Measurements from ENCODE around the gene TRIM3.

Gene TRIM3

DNA sequence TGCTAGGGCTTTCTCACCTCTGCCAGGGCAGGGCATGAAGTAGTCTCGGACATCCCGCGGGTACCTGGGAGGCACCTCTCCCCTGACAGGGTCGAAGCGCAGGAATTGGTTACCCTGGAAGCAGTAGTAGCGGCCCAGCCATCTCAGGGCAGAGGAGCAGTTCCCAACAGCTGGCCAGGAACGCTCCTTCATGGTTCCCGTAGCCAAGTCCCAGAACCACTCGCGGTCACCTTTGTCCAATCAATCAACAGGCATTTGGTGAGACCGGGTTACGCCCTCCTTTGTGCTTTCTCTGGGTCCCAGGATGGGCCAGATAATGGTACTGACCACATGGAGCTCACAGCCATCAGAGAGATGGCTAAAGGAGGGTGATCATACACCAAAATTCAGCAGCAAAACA, 36.3 kb downstream of the TRIM3 start:
- no peak for DNase-seq

DNA sequence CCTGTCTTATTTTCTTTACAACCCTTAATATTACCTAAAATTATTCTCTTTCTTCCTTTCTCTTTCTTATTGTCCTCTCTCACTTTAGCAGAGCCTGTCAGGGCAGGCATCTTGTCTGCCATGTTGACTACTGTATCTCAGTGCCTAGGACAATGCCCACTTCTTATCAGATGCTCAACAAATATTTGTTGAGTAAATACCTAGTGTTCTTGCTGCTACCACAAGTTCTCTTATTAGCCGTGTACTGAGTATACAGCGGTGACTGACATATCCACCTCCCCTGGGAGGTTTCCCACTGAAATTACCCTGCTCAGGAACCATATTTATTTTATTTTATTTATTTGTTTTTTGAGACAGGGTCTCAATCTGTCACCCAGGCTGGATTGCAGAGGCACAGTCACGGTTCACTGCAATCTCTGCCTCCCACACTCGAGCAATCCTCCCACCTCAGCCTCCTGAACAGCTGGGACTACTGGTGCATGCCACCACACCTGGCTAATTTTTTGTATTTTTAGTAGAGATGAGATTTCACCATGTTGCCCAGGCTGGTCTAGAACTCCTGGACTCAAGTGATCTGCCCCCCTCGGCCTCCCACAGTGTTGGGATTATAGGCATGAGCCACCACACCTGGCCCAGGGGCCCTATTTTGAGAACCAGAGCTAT, 39.6 kb downstream of the TRIM3 start:
- DNase-seq = no peak

DNA sequence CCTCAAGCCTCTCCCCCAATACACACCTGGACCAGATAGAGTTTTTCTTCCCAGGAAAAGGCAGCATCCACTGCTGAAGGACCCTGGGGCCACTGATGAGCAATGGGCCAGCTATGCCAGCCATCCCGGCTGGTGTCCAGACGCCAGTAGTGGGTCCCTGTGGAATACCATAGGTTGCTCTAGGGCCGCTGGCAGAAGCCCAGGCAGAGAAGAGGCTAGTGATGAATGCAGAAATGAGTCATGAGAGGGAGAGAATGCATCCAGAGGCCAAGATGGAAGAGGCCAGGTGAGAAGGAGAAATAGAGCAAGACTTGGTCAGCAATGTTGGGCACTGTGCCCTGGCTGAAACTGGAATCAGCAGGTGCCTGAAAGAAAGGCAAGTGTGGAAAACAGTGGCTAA, 41.9 kb downstream of the TRIM3 start:
- no peak for DNase-seq

DNA sequence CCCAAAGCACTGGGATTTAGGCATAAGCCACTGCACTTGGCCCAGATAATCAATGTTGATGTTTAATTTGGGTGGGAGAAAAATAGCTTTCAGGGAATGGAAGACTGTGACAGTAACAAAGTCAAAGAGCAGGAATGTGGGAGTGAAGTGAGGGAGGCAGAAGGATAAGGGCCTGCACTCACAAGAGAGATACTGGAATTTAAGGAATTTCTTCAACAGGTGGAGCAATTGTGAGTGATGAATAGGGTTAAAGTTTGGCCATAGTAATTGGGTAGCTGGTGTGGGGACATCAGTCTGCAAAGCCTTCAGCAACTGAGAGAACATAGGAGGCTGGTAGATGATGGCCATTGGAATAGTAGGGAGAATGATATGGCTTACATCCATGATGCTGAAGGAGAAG, 46.2 kb downstream of the TRIM3 start:
- no peak for DNase-seq

DNA sequence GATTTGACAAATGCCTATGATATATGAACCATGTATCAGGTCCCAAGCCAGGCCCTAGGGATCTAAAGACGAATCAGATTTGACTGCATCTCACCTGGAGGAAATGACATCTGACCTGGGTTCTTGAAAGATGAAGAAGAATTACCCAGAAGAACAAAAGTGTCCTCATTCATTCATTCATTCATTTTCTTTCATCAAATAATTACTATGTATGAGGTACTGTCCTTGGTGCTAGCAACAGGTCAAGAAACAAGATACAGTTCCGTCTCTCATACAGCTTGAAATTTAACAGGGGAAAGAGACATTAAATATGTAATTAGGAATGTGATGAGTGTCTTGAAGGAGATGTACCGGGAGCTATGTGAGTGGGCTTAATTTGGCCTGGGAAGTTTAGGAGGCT, 53.1 kb downstream of the TRIM3 start:
- DNase-seq = no peak

DNA sequence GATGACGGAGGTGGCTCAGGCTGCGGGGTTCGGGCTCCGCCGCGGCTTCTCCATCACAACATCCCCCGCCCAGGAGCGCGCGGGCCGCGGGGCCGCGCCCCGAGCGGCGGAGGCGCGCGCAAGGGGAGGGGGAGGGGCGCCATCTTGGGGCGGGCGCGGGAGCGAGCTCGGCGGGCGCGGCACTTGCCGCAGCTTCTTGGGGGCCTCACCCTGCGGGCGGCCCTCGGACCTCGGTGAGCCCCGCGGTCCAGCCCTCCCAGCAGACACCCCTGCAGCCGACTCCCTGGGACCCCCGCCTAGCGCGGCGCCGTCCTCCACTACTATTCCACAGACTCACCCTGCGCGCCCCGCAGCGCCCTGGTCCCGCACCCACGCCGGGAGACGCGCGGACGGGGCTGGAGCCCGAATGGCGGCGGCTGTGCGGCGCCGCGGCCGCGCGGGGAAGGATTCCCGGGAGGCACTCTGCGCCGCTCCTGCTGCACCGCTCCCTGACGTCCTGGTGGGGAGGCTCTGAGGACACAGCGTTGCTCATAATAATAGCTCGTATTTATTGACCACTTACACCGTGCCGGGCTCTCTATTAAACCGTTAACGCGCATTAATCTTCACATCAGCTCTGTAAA, 54.6 kb downstream of the TRIM3 start, which contains the start of gene APBB1:
Gene APBB1 (minus strand): TSS at position 86 of the 623 bp plus-strand sequence. CDS start 7,747 bp downstream, outside the sequence.
- peak; percentile 53 to 72 (median 61) for DNase-seq

DNA sequence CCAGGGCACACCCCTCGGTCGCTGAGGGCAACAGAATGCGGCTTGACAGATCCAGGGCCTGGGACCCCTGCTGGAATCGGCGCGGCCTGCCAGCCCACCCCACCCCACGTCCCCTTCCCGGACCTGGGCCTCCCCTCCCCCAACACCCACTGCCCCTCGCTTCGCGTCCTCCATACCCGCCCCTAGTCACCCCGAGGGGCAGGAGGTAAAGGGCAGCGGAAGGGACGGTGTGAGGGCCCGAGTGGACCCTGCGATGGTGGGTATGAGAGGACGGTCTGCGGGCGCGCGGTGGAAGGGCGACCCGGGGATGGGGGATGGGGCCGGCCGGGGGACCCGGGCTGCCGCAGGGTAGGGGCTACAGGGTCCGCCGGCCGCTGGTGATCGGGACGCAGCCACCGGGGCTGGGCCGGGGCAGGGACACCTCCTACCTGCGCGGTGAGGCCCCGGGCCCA, 55.2 kb downstream of the TRIM3 start:
- no peak for DNase-seq

DNA sequence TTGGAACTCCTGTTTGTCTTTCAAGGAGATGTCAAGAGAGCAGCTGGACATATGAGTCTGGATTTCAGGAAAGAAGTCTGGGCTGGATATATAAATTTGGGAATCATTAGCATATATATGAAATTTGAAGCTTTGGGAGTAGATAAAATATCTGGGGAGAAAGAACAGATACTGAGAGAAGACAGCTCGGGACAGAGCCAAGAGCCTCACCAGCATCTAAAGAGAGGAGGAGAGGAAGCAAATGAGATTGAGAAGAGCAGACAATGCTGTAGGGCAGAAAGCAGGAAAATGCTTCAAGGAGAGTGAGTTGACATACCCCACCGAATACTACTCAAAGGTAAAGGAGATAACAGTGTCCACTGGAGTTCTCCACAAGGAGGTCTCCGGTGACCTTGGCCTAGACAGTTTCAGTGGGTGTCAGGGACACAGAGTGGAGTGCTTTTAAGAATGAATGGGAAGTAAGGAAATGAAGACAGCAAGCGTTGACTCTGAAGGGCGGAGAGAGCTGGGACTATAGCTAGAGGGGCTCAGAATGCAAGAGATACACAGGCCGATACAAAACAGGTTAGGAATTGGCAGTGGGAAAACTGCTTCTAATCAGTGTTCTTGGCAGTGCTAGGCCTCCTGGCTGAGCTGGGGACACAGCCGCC, 55.7 kb downstream of the TRIM3 start:
- DNase-seq = no peak

DNA sequence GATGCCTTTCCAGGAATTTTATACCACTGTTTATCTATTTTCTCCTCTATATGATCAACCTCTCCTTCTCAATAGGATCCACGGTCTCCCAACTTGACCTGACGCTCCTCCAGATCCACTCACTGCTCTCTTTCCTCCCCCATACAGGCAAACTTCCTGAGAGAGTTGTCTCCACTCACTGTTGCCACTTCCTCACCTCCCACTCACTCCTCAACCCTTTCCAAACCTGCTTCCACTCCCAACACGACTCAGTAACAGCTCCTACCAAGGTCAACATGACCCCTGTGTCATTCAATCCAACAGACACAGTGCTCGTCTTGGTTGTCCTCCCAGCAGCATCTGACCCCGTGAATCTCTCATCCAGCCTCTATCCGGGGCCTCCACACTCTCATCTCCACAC, 57.9 kb downstream of the TRIM3 start:
- no peak for DNase-seq

DNA sequence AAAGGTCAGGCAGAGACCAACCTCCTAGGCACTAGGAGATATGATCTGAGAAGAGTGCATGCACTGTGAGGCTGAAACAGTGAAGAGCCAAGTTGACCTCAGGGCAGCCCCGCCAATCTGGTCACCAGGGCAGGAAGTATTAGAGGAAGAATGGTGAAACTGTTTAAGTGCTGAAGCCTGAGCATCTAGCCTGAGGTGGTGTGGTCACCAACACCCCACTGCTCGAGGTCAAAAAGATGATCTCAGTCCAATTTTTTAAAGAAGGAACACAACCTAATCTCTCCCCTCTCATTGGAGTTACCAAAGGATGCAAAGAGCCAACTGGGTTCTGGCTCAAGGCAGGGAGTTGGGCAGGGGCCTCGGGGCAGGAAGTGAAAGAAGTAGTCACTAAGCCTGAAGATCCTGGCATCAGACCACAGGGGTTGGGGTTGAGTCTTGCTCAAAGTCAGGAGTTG, 58.8 kb downstream of the TRIM3 start:
- DNase-seq = peak in 1 of 5 donors; percentile 45

DNA sequence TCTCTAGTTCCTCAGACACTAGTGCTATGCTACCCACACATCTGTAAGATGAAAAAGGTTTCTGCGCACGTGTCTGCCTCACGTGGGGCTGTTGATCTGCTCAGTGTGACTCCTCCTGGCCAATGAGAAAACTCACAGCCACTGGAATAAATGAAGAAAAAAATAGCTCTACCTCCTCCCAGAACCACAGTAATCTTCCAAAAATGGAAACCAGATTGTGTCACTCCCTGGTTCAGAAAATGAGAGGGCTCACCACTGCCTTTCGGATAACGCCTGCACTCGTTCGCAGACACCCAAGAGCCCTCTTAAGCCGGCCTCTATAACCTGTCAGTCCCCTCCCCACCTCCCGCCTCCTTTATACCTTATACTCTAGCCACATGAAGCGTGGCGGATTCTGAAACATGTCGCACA, 59.9 kb downstream of the TRIM3 start:
- peak in 4 of 5 donors; percentile 46 to 65 (median 55) for DNase-seq

DNA sequence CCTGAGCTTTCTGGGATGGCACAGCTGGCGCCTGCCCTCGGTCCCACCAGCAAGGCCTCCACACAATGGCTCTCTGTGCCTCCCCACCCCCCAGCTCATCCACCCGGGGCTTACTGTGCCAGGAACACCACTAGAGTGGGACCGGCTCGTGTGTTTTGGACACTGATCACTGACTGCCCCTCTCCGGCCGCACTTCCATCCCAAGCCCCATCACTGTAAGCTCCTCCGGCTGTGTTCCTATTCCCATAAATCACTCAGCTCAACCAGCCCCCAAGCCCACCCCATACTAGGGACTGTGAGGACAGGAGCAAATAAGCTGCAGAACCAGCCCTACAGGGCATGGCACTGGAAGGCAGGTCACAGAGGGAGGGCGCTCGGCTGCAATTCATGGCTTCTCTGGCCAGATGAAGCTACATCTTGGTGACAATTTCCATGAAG, 62.1 kb downstream of the TRIM3 start:
- no peak for DNase-seq

DNA sequence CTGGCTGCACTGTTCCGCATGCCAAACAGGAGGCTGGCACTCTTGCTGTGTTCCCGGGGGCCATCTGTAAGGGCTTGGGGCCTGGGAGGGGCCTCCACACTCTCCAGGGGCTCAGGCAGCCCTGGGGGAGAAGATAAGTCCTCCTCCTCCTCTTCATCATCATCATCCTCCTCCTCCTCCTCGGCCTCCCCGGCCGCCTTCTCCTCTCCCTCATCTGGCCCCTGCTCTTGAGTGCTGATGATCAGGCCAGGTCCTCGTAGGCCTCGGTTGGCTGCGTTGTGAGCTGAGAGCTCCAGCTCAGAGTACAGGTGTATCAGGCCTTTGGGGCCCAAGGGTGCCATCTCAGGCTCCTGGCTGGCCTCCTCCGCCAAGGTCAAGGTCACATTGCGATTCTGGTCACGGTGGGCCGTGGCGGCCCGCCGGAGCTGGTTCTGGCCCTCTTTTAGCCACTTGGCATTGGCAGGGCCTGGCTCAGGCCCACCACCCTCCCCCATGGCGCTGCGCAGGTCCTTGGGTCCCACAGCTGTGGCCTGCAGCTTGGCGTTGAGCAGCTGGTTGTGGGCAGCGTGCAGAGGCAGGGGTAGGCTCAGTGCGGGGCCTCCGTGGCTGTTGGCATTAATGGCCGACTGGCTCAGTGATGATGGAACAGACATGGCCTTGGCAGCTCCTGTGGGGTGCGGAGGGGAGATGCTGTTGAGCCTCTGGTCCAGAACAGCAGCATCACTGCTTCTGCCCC, 62.9 kb downstream of the TRIM3 start:
- no peak for DNase-seq

DNA sequence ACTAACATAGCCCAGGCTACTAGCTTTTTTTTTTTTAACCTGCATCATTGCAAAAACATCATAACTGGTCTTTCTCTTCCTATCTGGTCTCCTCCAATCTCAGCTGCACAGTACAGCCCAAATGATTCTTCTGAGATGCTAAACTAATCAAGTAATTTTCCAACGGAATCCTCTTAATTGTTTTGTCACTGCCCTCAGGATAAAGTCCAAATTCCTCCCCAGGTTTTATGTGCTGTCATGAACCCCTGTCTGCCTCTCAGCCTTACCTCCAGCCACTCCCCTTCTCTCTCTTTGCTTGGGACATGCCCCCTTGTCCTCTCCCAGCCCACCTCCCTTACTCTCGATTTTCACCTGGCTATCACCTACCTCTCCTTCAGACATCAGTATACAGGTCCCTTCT, 67.4 kb downstream of the TRIM3 start:
- DNase-seq = no peak

DNA sequence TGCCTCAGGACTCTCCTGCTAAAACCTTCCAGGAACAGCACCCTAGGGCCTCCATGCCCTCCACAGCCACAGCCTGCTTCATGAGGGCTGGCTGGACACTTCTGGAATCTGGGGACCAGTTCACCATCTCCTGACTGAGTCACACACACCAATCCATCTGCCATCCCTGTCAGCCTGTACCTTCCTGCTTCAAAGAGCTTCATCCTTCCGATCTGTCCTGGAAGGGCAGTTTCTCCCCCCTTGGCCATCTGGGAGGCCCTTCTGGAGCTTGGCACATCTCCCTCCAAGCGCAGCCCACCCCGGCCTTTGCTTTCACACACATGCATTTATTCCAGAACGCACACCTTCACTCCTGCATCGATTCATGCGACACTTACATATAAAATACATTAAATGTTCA, 67.9 kb downstream of the TRIM3 start:
- DNase-seq = no peak

DNA sequence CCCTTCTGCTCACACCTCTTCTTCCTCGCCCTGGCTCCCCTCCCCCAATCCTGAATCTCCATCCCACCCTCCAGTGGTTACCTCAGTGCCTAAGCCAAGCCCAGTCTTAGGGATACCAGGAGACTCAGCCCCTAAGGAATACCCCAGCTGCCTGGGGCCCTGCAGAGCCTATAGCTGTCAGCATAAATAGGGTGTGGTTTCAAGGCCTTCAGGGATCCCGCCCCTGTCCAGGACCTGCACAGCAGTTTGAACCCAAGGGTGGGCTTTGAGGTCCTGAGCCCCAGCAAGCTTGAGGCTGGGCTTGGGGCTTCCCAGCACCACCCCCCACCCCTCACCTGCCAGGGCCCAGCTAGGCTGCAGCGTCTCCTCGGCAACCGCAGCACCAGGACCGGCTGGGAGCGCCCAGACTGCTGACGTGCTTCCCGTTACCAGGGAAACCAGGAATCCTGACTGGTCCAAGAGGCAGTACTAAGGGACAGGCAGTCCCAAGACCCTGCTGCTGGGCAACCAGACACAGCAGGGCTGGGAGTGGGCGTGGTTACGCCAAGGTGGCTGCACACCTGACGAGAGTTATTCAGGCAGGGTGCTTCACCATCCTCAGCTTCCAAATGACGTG, 68.6 kb downstream of the TRIM3 start:
- DNase-seq = no peak

DNA sequence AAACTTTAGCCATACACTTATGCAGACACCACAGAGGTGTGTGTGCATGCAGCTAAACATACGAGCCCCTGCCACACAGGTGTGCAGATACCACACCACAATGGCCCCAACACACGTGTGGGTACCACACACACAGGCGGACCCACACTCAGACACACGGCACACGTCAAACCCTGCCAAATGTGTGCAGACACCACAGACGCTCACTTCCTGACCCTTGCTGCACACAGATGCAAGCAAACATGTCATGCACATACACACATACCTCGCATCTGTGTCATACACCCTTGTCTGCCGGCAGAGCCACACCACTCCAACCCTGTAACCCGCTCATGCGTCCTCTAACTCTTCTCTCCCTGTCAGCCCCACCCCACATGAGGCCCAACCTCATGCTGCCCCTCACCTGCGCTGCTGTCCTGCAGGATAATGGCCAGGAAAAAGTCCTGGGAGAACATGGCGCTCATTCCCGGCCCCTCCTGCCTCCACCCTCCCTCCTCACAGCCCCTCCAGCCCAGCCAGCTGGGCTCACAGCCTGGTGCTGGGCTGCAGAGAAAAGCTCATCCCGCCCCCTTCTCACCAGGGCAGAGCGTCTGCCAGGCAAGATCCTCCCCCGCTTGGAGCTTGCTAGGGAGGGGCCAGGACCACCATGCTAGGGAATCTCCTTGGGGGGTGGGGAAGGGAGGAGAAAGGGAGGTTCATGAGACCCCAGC, 69.2 kb downstream of the TRIM3 start:
- DNase-seq = peak in 1 of 5 donors; percentile 22

DNA sequence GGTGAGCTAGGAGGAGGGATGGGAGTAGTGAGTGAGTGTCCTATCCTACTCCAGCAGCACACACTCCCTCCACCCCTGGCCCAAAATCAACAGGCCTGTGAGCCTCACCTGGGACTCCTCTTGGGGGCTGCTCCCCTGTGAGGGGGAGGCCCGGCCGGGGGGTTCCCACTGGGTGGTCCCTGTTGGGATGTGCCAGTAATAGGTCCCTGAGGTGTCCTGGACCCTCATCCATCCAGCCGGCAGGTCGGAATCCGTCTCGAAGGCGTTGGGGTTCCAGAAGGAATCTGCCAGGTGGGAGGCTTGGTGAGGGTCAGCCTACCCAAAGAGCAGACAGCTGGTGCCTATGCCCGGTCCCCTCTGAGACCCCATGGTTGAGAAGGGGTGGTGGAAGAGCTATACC, 70.2 kb downstream of the TRIM3 start:
- no peak for DNase-seq

DNA sequence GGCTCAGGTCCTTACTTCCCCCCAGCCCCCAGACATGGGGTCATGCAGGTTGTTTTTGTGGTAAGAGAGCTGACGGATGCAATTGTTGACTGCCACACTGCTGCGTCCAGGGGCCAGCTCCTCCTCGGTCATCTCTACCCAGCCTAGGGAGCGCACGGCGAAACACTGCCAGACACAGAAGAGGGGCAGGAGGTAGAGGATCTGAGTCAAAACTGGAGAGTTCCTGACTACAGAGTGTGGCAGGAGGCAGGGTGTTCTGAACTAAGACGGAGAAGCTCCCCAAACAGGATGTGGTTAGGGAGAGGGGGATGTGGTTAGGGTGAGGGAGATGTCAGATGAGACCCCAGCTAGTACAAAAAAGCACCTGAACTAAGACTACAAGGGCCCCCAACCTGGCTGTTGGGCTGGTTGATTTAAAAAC, 71.2 kb downstream of the TRIM3 start:
- peak; percentile 42 to 91 (median 63) for DNase-seq

DNA sequence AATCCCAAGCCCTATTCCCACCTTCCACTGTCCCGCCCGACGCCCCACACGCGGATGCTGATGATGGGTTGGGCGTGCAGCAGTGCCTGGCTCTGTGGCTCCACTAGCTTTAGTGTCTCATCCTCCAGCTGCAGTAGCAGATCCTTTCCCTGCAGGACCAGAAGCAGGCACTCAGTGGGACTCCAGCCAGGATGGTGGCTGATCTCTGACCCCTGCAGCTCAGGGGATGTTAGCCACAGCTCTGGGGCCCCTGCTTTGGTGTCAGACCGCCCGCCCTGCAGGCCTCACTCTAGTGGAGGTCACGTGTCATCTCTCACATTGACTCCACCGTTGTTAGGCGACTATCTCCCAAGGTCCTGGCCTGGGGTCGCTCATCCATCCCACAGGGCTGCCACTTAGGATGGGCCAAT, 71.7 kb downstream of the TRIM3 start:
- peak in 1 of 5 donors; percentile 47 for DNase-seq

DNA sequence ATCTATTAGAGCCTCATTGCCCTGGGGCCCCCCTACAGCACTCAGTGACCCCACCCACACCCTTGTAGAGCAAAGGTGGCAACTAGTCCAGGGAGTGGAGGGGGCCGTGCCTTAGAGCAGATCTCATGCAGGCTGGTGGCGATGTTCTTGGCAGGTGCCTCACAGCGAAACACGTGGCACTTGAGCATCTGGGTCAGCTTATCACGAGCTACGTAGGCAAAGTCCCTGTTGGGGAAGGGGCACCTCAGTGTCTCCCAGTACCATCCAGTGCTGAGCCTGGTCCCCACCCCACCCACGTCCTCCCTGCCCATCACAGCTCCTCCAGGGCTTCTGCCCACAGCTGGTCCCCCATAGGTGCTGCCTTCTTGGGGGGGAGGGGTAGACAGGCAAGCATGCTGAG, 72.3 kb downstream of the TRIM3 start:
- DNase-seq = no peak
